Ovary (tissue), 3 donors: ENCODE measurements around the gene GALNT10.

Source experiments
- POLR2A ChIP-seq: fragments of 450-650 bp; IDR thresholded peaks from one replicate; pipeline ENCODE4 v1.6.1; 2017; ENCODE audit warnings: antibody characterized with exemption, mild to moderate bottlenecking, moderate library complexity
- TF ChIP-seq, protein P1 (sequence below), 3 donors: fragments of 450-650 bp in 2 of 3; fragments of 200-600 bp in 1 of 3; IDR thresholded peaks; one replicate each; pipeline versions ENCODE4 v1.5.1 to v1.8.0; 2016 to 2022; ENCODE audit warnings: antibody characterized with exemption in 3 of 3, mild to moderate bottlenecking in 1 of 3
- donor health status: DM: no; HTN: no; CAD: no.

- TF ChIP-seq POLR2A, result no peak
- TF ChIP-seq, protein P1, sequence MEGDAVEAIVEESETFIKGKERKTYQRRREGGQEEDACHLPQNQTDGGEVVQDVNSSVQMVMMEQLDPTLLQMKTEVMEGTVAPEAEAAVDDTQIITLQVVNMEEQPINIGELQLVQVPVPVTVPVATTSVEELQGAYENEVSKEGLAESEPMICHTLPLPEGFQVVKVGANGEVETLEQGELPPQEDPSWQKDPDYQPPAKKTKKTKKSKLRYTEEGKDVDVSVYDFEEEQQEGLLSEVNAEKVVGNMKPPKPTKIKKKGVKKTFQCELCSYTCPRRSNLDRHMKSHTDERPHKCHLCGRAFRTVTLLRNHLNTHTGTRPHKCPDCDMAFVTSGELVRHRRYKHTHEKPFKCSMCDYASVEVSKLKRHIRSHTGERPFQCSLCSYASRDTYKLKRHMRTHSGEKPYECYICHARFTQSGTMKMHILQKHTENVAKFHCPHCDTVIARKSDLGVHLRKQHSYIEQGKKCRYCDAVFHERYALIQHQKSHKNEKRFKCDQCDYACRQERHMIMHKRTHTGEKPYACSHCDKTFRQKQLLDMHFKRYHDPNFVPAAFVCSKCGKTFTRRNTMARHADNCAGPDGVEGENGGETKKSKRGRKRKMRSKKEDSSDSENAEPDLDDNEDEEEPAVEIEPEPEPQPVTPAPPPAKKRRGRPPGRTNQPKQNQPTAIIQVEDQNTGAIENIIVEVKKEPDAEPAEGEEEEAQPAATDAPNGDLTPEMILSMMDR (IDR thresholded peaks at IDR 0.05), result no peak
Observed at GRCh38 chr5:154262342-154262741, 71.8 kb downstream of the GALNT10 start.
